OCI-LY3 (cell line): ENCODE measurements around the gene PDCD4.

Experiments used
- H2AFZ ChIP-seq: fragments of 200-600, 300-600 bp; shearing (Covaris generic); 2 replicates; pipeline ENCODE4 v1.6.0; 2014; ENCODE audit warnings: antibody characterized with exemption, low read depth, low read length
- H3K27ac ChIP-seq: fragments of 200-600, 300-600 bp; sonication (generic); 2 replicates; pipeline ENCODE4 v1.5.1; 2014; ENCODE audit warnings: mild to moderate bottlenecking, low read length, moderate library complexity, mixed read lengths
- H3K27me3 ChIP-seq: fragments of 200-600, 300-600 bp; sonication (generic); 2 replicates; pipeline ENCODE4 v1.6.1; 2014; ENCODE audit warnings: low read depth, low read length, mixed read lengths
- H3K36me3 ChIP-seq: fragments of 200-600, 300-600 bp; sonication (generic); replicated peaks from 2 replicates; pipeline ENCODE3; 2014; ENCODE audit warnings: low read depth, low read length, mixed read lengths
- H3K4me1 ChIP-seq: fragments of 300-600, 200-600 bp; sonication (generic); 2 replicates; pipeline ENCODE4 v1.6.1; 2014; ENCODE audit warnings: low read length, mixed read lengths
- H3K4me2 ChIP-seq: fragments of 200-600, 300-600 bp; sonication (generic); 2 replicates; pipeline ENCODE4 v1.6.1; 2014; ENCODE audit warnings: low read length, mixed read lengths
- H3K4me3 ChIP-seq: fragments of 300-600, 200-600 bp; sonication (generic); 2 replicates; pipeline ENCODE4 v1.5.1; 2014; ENCODE audit warnings: antibody characterized with exemption, mild to moderate bottlenecking, low read length, moderate library complexity
- H3K79me2 ChIP-seq: fragments of 300-600, 200-600 bp; shearing (Covaris generic); 2 replicates; pipeline ENCODE4 v1.6.1; 2014; ENCODE audit warnings: mild to moderate bottlenecking, low read length, mixed read lengths
- H3K9ac ChIP-seq: fragments of 300-600, 200-600 bp; shearing (Covaris generic); 2 replicates; pipeline ENCODE4 v1.6.0; 2014; ENCODE audit warnings: mild to moderate bottlenecking, low read length, moderate library complexity
- H3K9me3 ChIP-seq: fragments of 200-600, 300-600 bp; shearing (Covaris generic); 2 replicates; pipeline ENCODE4 v1.6.1; 2014; ENCODE audit warnings: low read length, mixed read lengths; ENCODE audit not compliant: insufficient read depth
- H4K20me1 ChIP-seq: fragments of 200-600, 300-600 bp; sonication (generic); 2 replicates; pipeline ENCODE4 v1.6.1; 2016; ENCODE audit warnings: low read length, mixed read lengths; ENCODE audit not compliant: insufficient read depth
- EZH2phosphoT487 ChIP-seq: fragments of 200-600 bp; shearing (Covaris generic); IDR thresholded peaks from 2 replicates; pipeline ENCODE4 v1.6.1; 2018; ENCODE audit warnings: antibody characterized with exemption, mixed run types, low read depth
- TF ChIP-seq, protein P1 (sequence below): fragments of 200-600, 300-600 bp; sonication (generic); IDR thresholded peaks from 2 replicates; pipeline ENCODE4 v1.5.1; 2014; ENCODE audit warnings: antibody characterized with exemption, low read length, low read depth

The PDCD4 gene

GRCh38 chr10:110871298-110872084 is at the start of gene PDCD4:
TSS of gene PDCD4 (plus strand) at chr10:110871928. CDS start at chr10:110876028, 4,100 bp downstream.
- Histone ChIP-seq H3K4me2 (peak within 1 kb of the TSS; percentile 100), H3K36me3 (no peaks in the 10 kb centered on the region), H3K9me3 (no peaks in the 10 kb centered on the region), H4K20me1 (no peaks in the 10 kb centered on the region), H3K9ac (peak within 1 kb of the TSS; percentile 90), H3K4me3 (peak within 1 kb of the TSS; percentile 89), H3K27me3 (no peaks in the 10 kb centered on the region), H3K79me2 (peaks cover 18% of the 10 kb centered on the region), H3K4me1 (peaks cover 44% of the 10 kb centered on the region), H2AFZ (peak within 1 kb of the TSS; percentile 85; the same call in 1 of the 2 replicates), H3K27ac (peak within 1 kb of the TSS; percentile 77)
- TF ChIP-seq, protein P1, sequence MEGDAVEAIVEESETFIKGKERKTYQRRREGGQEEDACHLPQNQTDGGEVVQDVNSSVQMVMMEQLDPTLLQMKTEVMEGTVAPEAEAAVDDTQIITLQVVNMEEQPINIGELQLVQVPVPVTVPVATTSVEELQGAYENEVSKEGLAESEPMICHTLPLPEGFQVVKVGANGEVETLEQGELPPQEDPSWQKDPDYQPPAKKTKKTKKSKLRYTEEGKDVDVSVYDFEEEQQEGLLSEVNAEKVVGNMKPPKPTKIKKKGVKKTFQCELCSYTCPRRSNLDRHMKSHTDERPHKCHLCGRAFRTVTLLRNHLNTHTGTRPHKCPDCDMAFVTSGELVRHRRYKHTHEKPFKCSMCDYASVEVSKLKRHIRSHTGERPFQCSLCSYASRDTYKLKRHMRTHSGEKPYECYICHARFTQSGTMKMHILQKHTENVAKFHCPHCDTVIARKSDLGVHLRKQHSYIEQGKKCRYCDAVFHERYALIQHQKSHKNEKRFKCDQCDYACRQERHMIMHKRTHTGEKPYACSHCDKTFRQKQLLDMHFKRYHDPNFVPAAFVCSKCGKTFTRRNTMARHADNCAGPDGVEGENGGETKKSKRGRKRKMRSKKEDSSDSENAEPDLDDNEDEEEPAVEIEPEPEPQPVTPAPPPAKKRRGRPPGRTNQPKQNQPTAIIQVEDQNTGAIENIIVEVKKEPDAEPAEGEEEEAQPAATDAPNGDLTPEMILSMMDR, result no peak
- TF ChIP-seq EZH2phosphoT487, result no peak

GRCh38 chr10:110822035-110822711 is 49.6 kb upstream of the PDCD4 start:
- no peak for TF ChIP-seq EZH2phosphoT487
- TF ChIP-seq, protein P1, result no peak
- Histone ChIP-seq H3K79me2 (no peaks in the 10 kb centered on the region), H3K4me2 (no peak overlapping the region), H3K9me3 (no peaks in the 10 kb centered on the region), H3K27ac (no peak overlapping the region), H2AFZ (no peak overlapping the region), H3K36me3 (no peaks in the 10 kb centered on the region), H3K9ac (no peak overlapping the region), H3K4me1 (peaks cover 41% of the 10 kb centered on the region), H3K27me3 (peaks cover 5% of the 10 kb centered on the region; the same call in 1 of the 2 replicates), H3K4me3 (no peak overlapping the region), H4K20me1 (no peaks in the 10 kb centered on the region)

GRCh38 chr10:110822712-110823311 is 48.9 kb upstream of the PDCD4 start:
- H3K4me1 ChIP-seq, result peaks cover 35% of the 10 kb centered on the region
- no peaks in the 10 kb centered on the region for H3K36me3 ChIP-seq
- H3K9ac ChIP-seq, result no peak overlapping the region
- no peaks in the 10 kb centered on the region for H4K20me1 ChIP-seq
- no peak overlapping the region for H3K4me3 ChIP-seq
- H3K79me2 ChIP-seq, result no peaks in the 10 kb centered on the region
- no peak overlapping the region for H2AFZ ChIP-seq
- H3K4me2 ChIP-seq, result peak overlapping the region; percentile 45
- no peak overlapping the region for H3K27ac ChIP-seq
- TF ChIP-seq, protein P1, result no peak
- no peak for TF ChIP-seq EZH2phosphoT487
- peaks cover 5% of the 10 kb centered on the region; the same call in 1 of the 2 replicates for H3K27me3 ChIP-seq
- no peaks in the 10 kb centered on the region for H3K9me3 ChIP-seq

DNA sequence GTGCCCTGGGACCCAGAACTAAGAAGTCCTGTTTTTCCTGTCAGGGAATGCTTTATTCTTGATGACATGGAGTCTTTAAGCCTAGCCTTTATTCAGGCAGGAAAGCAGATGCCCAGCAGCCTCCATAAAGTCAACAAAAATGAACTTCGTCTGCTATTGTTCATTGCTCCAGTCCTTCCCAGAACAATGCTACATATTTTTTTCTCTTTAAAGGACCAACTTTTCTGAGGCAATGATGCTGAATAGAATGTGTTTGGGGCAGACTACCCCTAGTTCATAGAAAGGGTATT is 47.6 kb upstream of the PDCD4 start:
- H3K27ac ChIP-seq, result no peak overlapping the region
- H3K4me2 ChIP-seq, result peak overlapping the region; percentile 45
- H3K9me3 ChIP-seq, result no peaks in the 10 kb centered on the region
- H3K27me3 ChIP-seq, result peaks cover 5% of the 10 kb centered on the region; the same call in 1 of the 2 replicates
- no peak overlapping the region for H3K9ac ChIP-seq
- TF ChIP-seq EZH2phosphoT487, result no peak
- TF ChIP-seq, protein P1, result no peak
- no peak overlapping the region for H3K4me3 ChIP-seq
- H3K4me1 ChIP-seq, result peaks cover 36% of the 10 kb centered on the region
- no peaks in the 10 kb centered on the region for H4K20me1 ChIP-seq
- no peaks in the 10 kb centered on the region for H3K79me2 ChIP-seq
- no peak overlapping the region for H2AFZ ChIP-seq
- H3K36me3 ChIP-seq, result no peaks in the 10 kb centered on the region
